ENCODE data around the gene LRRC10B.

- no peak for TF ChIP-seq CTCF (IDR thresholded peaks at IDR 0.05 in 4 of 5, conservative IDR thresholded peaks at IDR 0.05 in 1 of 5)
- no peak for TF ChIP-seq POLR2A (IDR thresholded peaks at IDR 0.05)
Observed at GRCh38 chr11:61539006-61539405, 30.5 kb downstream of the LRRC10B start.

Measured in gastrocnemius medialis (tissue), 4 donors.